HTR-8/SVneo (cell line): Measurements from ENCODE around the gene SLC2A6.

Experiments used
- DNase-seq: peaks from one replicate; pipeline ENCODE4 v3.0.0; 2011; ENCODE audit warnings: low spot score, mixed read lengths; ENCODE audit not compliant: insufficient read length
- FAIRE-seq: peaks from 2 replicates; lab custom pipeline; 2011; peaks lifted over from hg19 to GRCh38; lab: Jason Lieb, UNC

SLC2A6 gene

DNA sequence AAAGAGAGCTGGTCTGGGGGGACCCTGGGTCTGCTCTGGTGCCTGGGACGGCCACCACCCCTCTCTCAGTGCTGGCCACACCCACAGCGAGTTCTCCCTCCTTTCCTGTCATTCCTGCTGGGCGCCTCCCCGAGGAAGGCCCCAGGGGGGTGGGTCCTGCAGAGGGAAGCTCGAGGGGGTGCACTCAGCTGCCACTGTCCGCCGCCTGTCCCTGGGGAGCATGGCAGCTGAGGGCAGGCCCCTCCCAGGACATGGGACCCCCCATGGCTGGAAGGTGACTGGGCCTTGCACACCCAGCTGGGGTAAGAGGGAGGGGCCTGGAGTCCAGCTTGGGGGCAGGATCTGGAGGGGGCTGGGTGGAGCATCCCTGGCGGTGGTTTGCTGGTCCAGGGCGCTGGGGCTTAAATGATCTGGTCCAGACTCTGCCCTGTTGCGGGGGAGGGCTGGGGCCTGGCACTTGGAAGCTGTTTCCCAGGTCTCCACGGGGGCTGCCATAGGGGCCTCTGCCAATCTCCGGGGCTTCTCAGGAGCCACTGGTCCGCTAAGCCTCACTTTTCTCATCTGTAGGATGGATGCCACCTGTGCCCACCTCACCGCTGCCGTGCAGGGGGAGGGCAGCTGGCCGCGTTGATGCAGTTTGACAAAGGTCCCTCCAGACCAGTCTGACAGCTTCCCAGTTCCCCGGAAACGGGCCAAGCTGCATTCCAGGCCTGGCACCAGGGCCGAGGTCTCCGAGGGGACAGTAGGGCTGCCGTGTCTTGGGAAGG lies 6.0 kb upstream of the SLC2A6 start:
- FAIRE-seq (no peak), DNase-seq (no peak)

DNA sequence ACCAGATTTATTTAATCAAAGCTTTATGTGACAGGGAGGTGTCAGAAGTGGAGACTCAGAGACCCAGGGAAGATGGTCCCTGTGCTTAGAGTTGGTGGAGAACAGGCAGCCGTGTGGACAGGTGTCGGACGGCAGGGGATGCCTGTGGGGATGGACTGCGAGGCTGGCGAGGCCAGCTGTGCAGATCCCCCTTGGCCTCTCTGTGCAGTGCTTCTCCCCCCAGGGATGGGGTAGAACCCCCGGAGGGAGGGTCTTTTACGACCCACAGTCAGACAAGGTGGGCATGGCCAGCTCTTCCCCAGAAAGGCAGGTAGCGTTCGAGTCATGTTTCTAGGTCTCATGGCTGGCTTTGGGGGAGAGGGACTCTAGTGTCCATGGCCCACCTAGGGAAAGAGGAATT lies 4.7 kb upstream of the SLC2A6 start:
- FAIRE-seq (no peak), DNase-seq (no peak)

- DNase-seq = no peak
Measured at GRCh38 chr9:133477992-133478850, 678 bp downstream of the SLC2A6 start.

GRCh38 chr9:133477461-133477860 lies 1.4 kb downstream of the SLC2A6 start:
- no peak for FAIRE-seq

More at GRCh38 chr9:133477992-133478850, 678 bp downstream of the SLC2A6 start:
- FAIRE-seq = no peak

GRCh38 chr9:133476941-133477340 lies 2.0 kb downstream of the SLC2A6 start:
- FAIRE-seq (no peak), DNase-seq (no peak)

More at GRCh38 chr9:133477461-133477860, 1.4 kb downstream of the SLC2A6 start:
- DNase-seq = no peak

- FAIRE-seq = no peak
Measured at GRCh38 chr9:133476036-133476931, 2.6 kb downstream of the SLC2A6 start.

GRCh38 chr9:133475292-133476012 lies 3.4 kb downstream of the SLC2A6 start:
- no peak for DNase-seq
- FAIRE-seq = no peak

More at GRCh38 chr9:133476036-133476931, 2.6 kb downstream of the SLC2A6 start:
- DNase-seq = no peak

DNA sequence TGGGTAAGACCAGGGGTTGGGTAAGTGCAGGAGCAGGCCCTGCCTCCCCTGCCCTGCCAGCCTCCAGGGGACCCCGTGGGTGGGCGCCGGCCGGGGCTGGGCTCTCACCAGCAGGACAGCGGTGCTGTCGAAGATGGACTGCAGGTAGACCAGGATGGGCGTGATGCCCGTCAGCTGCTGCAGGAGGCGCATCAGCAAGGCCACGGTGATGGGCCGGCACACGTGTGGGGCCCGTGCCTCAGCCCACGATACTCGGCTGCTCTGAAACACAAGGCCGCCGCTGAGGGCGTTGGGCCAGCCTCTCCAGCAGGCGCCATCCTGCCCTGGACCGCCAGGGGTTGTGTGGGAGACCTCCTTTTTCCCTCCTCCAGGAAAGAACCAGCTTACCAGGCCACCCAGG lies 4.0 kb downstream of the SLC2A6 start:
- DNase-seq (no peak), FAIRE-seq (no peak)

- FAIRE-seq = no peak
- DNase-seq = no peak
Measured at GRCh38 chr9:133474215-133474614, 4.7 kb downstream of the SLC2A6 start.

DNA sequence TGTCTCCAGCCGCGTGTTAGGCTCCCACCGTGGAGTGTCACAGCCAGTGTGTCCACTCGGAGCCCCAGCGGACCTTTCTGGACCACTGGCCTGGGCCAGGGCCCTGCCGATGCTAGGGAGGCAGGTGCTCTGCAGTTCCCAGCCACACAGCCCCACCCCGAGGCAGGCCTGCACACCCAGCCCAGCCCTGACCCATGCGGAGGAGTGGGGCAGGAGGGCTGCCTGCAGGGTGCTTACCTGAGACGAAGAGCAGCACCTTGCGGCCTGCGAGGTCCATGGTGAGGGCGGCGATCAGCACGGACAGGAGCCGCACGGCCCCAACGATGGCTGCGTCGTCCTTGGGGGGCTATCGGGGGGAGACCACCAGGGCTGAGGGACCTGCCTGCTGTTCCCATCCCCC lies 5.2 kb downstream of the SLC2A6 start:
- DNase-seq (no peak), FAIRE-seq (no peak)

GRCh38 chr9:133472753-133473378 lies 6.0 kb downstream of the SLC2A6 start:
- FAIRE-seq (no peak), DNase-seq (no peak)

DNA sequence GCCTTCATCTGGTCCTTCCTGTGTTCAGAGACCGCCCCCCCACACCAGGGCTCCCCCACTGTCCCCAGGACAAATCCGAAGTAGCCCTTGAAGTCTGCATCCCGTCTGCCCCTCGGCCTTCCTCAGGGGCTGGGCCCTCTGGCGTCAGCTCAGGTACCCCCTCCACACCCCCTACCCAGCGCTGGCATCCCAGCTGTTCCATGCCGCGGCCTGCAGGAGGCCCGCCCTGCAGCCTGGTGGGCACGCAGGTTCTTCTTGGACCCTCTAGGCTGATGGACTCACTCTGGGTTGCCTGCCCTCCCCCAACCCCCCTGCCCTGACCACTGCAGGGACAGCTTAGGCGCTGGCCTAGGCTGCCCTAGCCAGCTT lies 6.6 kb downstream of the SLC2A6 start:
- FAIRE-seq (no peak), DNase-seq (no peak)

- FAIRE-seq (no peak), DNase-seq (no peak)
Measured at GRCh38 chr9:133471551-133472276, 7.2 kb downstream of the SLC2A6 start.

DNA sequence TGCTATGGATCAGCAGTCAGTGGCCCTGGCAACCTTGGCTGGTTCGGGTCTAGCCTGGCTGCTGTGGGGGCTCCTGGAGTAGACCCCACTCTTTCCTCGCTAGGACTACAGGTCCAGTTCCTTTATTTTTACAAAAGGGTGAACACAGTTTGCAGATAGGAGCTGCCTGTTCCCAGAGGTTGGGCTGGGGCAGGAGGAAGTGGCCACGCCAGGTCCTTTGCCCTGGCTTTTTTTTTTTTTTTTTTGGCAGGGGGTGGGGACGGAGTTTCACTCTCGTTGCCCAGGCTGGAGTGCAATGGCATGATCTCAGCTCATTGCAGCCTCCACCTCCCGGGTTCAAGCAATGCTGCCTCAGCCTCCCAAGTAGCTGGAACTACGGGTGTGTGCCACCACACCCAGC lies 7.9 kb downstream of the SLC2A6 start:
- FAIRE-seq = no peak

DNA sequence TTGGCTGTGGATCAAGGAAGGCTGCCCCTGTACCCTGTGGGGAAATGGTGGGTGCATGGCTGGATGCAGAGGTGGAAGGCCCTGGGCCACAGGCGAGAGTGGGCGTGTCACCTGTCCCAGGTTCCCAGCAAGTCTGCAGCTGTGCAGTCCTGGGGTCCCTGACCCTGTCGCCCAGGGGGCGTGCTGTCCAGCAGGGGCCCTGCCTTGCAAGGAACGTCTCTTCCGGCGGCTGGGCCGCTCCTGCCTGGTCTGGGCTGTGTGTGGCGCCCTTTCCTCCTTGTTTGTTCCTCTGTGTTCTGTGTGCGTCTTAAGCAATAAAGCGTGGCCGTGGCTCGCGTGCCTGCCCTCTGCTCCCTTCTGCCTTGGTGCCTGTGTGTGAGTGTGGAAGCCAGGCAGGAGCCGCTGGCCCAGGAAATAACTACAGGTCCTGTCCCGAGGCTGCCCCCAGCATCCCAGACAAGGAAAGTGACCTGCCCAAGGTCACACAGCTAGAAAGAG lies 8.4 kb downstream of the SLC2A6 start:
- no peak for DNase-seq
- no peak for FAIRE-seq

More for the DNA sequence above, 7.9 kb downstream of the SLC2A6 start:
- DNase-seq = no peak

GRCh38 chr9:133468777-133469421 lies 10.0 kb downstream of the SLC2A6 start:
- FAIRE-seq (no peak), DNase-seq (no peak)

- DNase-seq (no peak), FAIRE-seq (no peak)
Measured at GRCh38 chr9:133468374-133468773, 10.5 kb downstream of the SLC2A6 start.

DNA sequence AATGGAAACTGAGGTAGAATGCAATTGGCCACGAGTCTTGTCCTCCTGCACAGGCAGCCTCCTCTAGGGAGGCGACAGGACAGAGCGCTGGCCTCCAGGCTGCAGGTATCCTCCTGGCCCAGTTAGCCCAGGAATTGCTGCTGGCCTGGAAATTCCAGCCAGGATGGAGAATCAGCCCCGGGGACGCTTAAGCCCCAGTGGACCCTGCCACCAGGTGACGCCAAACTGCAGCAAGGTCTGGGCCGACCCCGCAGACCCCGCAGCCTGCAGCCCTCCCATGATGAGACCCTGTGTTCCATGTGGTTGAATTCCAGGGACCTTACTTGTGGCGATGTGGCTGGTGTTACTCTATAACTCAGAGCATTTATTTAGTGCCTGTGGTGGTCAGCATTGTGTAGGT lies 11.8 kb downstream of the SLC2A6 start:
- FAIRE-seq = no peak
- DNase-seq = no peak
